Liver (tissue), 3 donors: ENCODE results near the gene PTTG2.

Experiments
- CTCF ChIP-seq: fragments of 150-350 bp; IDR thresholded peaks from 2 replicates; pipeline ENCODE4 v1.5.1; 2017; ENCODE audit warnings: improper control_type of control experiment, low read depth, low read length; ENCODE audit not compliant: missing input control
- EGR1 ChIP-seq, 2 donors: IDR thresholded peaks; 2 replicates each; pipeline ENCODE4 v1.6.1; 2016 to 2018; ENCODE audit warnings: antibody characterized with exemption in 2 of 2, low read depth in 2 of 2
- FOXA1 ChIP-seq: IDR thresholded peaks from 2 replicates; pipeline ENCODE4 v1.6.1; 2016; ENCODE audit warnings: antibody characterized with exemption
- GABPA ChIP-seq, 2 donors: IDR thresholded peaks in 1 of 2; conservative IDR thresholded peaks in 1 of 2; 2 replicates each; pipeline ENCODE4 v1.6.1; 2016; ENCODE audit warnings: antibody characterized with exemption in 2 of 2, mild to moderate bottlenecking in 1 of 2, moderate library complexity in 1 of 2
- TAF1 ChIP-seq: conservative IDR thresholded peaks from 2 replicates; pipeline ENCODE4 v1.6.1; 2016; ENCODE audit warnings: antibody characterized with exemption, mild to moderate bottlenecking
- TF ChIP-seq, protein P1 (sequence below): IDR thresholded peaks from 2 replicates; pipeline ENCODE4 v1.6.1; 2016; ENCODE audit warnings: antibody characterized with exemption, mild to moderate bottlenecking
- donor health status: healthy.
- donor health status: healthy.

DNA sequence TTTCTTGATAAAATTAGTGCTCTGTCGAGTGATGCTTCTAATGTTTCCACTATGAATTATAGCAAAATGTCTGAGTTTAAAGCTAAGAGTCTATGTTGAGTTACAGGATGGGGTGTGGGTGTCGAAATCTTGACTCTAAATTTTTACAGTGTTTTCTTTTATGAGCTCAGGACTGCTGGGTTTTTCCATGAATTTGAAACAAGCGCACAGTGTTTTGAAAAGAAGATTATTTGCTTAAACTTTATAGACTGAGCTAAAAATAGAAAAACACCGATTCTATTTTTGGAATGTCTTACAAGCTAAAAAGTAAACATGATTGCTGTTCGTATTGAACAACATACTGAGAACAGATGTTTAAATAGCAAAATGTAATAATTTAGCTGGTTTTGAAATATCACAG is 7.5 kb downstream of the PTTG2 start:
- TF ChIP-seq CTCF (no peak), EGR1 (IDR thresholded peaks at IDR 0.05; ENCODE audit: low read depth in 2 of 2) (no peak), GABPA (IDR thresholded peaks at IDR 0.05 in 1 of 2, conservative IDR thresholded peaks at IDR 0.05 in 1 of 2) (no peak), TAF1 (no peak), FOXA1 (no peak)
- TF ChIP-seq, protein P1, sequence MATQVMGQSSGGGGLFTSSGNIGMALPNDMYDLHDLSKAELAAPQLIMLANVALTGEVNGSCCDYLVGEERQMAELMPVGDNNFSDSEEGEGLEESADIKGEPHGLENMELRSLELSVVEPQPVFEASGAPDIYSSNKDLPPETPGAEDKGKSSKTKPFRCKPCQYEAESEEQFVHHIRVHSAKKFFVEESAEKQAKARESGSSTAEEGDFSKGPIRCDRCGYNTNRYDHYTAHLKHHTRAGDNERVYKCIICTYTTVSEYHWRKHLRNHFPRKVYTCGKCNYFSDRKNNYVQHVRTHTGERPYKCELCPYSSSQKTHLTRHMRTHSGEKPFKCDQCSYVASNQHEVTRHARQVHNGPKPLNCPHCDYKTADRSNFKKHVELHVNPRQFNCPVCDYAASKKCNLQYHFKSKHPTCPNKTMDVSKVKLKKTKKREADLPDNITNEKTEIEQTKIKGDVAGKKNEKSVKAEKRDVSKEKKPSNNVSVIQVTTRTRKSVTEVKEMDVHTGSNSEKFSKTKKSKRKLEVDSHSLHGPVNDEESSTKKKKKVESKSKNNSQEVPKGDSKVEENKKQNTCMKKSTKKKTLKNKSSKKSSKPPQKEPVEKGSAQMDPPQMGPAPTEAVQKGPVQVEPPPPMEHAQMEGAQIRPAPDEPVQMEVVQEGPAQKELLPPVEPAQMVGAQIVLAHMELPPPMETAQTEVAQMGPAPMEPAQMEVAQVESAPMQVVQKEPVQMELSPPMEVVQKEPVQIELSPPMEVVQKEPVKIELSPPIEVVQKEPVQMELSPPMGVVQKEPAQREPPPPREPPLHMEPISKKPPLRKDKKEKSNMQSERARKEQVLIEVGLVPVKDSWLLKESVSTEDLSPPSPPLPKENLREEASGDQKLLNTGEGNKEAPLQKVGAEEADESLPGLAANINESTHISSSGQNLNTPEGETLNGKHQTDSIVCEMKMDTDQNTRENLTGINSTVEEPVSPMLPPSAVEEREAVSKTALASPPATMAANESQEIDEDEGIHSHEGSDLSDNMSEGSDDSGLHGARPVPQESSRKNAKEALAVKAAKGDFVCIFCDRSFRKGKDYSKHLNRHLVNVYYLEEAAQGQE, result no peak
